ENCODE results near the gene CPPED1. TPM values are rescaled to one million over a fixed set of nuclear protein-coding genes. Genes with fewer than 3 reads are reported as not detected.

Gene CPPED1
- total RNA-seq, 4 donors from 2014 or later = 13.3 to 32.6 (median 16.4) TPM

GRCh38 chr16:12784076-12784475 is 19.6 kb downstream of the CPPED1 start:
- DNase-seq (ENCODE audit: low spot score) (no peak), ATAC-seq (ENCODE audit: low FRiP score) (no peak)
- no peak for TF ChIP-seq CTCF (IDR thresholded peaks at IDR 0.05)

GRCh38 chr16:12781777-12782176 is 21.9 kb downstream of the CPPED1 start:
- TF ChIP-seq CTCF (IDR thresholded peaks at IDR 0.05) = no peak
- ATAC-seq (ENCODE audit: low FRiP score) (no peak), DNase-seq (ENCODE audit: low spot score) (no peak)

GRCh38 chr16:12780467-12780866 is 23.2 kb downstream of the CPPED1 start:
- DNase-seq (ENCODE audit: low spot score) = no peak
- no peak for TF ChIP-seq CTCF (IDR thresholded peaks at IDR 0.05)
- no peak for ATAC-seq (ENCODE audit: low FRiP score)

GRCh38 chr16:12778726-12779125 is 25.0 kb downstream of the CPPED1 start:
- TF ChIP-seq CTCF (IDR thresholded peaks at IDR 0.05) = no peak
- no peak for ATAC-seq (ENCODE audit: low FRiP score)
- no peak for DNase-seq (ENCODE audit: low spot score)

GRCh38 chr16:12775656-12776236 is 27.9 kb downstream of the CPPED1 start:
- ATAC-seq (ENCODE audit: low FRiP score) (no peak), DNase-seq (ENCODE audit: low spot score) (no peak)
- no peak for TF ChIP-seq CTCF (IDR thresholded peaks at IDR 0.05)

GRCh38 chr16:12773221-12773620 is 30.5 kb downstream of the CPPED1 start:
- no peak for ATAC-seq (ENCODE audit: low FRiP score)
- no peak for TF ChIP-seq CTCF (IDR thresholded peaks at IDR 0.05)
- DNase-seq (ENCODE audit: low spot score) = no peak

GRCh38 chr16:12771341-12771798 is 32.3 kb downstream of the CPPED1 start:
- ATAC-seq (ENCODE audit: low FRiP score) (no peak), DNase-seq (ENCODE audit: low spot score) (no peak)
- TF ChIP-seq CTCF (IDR thresholded peaks at IDR 0.05) = no peak
